Stimulated activated CD8-positive, alpha-beta memory T cell treated with anti-CD3 and anti-CD28 coated beads, Interleukin-7, amount 100 ng/mL, for 24 hours (primary cell): ENCODE results near the gene OTUD1.

Source experiments
- DNase-seq: peaks from one replicate; pipeline ENCODE4 v3.0.0-alpha.2; 2020; ENCODE audit warnings: low read depth

The OTUD1 gene

DNA sequence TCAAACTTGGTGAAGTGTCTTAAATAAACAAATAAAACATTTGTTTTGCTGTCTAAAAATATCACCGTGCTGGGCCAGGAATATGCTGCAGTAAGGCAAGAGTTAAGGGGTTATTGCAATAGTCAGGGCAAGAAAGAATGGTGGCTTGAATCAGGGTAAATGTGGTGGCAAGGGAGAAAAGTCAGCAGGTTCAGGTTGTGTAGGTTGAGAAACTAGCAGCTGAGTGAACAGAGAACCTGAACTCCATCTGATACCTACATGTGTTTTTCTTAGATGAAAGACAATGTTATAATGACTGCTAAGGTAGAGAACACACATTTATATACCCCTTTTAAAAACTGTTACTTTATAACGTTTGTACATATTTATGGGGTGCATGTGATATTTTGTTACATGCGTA lies 28.7 kb downstream of the OTUD1 start:
- DNase-seq = no peak

DNA sequence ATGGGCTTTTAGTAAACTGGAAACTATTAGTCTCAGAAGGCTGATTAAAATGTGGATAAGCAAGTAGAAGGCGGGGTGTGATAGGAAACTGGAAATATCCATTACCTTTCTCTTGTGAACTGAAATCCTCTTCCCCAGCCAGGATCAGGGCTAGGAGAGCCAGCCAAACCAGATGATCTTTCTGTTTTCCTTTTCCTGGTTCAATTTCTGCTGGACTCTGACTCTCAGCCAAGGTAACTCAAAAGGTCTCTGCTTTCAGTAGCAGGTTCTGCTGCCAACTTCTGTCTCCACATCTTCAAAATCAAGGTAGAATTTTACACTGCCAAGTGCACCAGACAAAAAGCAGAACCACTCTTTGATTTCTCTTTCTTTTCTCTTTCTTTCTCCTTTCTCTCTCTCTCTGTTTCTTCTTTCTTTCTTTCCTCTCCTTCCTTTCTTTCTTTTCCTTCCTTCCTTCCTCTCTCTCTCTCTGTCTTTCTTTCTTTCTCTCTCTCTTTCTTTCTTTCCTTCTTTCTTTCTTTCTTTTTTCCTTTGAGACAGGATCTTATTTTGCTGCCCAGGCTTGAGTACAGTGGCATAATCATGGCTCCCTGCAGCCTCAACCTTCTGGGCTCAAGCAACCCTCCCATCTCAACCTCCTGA lies 30.8 kb downstream of the OTUD1 start:
- no peak for DNase-seq

DNA sequence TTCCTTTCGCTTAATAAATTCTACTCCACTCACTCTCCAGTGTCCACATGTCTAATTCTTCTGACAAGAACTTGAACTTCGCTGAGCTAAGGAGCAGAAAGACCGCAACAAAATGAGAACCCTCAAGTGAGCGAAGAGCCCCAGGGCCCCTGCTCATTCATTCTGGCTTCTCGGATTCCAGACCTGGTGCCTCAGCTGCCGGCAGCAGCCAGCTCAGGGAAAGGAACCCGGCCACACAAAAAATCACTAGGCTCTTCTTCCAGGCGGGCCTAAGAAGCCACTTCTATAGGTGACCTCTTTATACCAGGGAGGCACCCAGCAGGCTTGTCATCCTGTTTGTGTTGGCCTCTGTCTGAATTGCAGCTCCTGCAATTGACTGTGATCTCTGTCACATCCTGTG lies 33.3 kb downstream of the OTUD1 start:
- no peak for DNase-seq

DNA sequence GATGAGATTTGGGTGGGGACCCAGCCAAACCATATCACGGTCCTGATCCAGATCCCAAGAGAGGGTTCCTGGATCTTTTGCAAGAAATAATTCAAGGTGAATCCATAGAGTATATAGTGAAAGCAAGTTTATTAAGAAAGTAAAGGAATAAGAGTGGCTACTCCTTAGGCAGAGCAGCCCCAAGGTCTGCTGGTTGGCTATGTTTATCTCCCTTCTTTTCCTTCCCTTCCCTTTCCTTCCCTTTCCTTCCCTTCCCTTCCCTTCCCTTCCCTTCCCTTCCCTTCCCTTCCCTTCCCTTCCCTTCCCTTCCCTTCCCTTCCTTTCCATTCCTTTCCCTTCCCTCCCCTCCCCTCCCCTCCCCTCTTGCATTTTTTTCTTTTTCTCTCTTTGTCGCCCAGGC lies 35.2 kb downstream of the OTUD1 start:
- no peak for DNase-seq

DNA sequence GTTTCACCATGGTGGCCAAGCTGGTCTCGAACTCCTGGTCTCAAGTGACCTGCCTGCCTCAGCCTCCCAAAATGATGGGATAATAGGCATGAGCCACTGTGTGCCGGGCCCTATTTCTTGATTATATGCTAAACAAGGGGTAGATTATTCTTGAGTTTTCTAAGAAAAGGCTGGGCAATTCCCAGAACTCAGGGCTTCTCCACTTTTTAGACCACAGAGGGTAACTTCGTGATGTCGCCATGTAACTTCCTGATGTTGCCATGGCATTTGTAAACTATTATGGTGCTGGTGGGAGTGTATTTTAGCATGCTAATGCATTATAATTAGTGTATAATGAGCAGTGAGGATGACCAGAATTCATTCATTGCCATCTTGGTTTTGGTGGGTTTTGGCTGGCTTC lies 35.8 kb downstream of the OTUD1 start:
- no peak for DNase-seq

DNA sequence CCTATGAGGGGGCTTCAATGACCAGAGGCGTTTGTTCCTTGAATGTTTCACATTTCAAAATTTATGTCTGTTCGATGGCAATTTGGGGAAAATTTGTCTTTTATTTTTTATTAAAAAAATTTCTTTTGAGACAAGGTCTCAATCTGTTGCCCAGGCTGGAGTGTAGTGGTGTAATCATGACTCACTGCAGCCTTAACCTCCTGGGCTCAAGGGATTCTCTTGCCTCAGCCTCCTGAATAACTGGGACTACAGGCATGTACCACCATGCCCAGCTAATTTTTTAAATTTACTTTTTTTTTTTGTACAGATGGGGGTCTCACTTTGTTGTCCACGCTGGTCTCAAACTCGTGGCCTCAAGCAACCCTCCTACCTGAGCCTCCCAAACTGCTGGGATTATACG lies 39.7 kb downstream of the OTUD1 start:
- DNase-seq = no peak

DNA sequence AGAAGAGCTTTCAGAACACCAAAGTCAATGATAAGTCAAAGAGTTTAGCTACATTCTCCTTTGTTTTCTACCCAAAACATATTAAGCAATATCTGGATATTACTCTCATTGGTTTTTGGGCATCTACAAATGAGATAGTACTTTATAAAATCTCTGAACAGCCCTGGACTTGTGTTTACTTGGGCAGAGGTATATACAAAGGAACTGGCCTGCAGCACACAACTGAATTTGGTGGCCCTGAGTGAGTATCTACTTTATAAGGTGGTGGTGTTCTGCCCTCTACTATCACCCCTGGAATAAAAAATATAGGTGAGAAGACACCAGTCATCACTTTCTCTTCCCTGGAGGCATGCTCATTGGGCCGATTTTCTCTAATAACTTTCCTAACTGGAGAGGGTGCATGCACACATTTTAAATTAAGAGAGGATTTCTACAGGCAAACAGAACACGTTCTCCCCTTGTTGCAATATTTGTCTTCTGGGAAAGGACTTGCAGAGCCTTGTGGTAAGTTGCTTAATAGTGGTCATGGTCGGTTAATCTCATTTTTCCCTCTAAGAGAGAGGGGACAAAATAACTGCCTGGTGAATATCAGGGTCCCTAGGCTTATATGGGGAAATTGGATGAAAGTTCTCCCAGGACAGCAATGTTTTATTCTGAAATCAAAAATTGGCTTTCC lies 41.1 kb downstream of the OTUD1 start:
- no peak for DNase-seq

DNA sequence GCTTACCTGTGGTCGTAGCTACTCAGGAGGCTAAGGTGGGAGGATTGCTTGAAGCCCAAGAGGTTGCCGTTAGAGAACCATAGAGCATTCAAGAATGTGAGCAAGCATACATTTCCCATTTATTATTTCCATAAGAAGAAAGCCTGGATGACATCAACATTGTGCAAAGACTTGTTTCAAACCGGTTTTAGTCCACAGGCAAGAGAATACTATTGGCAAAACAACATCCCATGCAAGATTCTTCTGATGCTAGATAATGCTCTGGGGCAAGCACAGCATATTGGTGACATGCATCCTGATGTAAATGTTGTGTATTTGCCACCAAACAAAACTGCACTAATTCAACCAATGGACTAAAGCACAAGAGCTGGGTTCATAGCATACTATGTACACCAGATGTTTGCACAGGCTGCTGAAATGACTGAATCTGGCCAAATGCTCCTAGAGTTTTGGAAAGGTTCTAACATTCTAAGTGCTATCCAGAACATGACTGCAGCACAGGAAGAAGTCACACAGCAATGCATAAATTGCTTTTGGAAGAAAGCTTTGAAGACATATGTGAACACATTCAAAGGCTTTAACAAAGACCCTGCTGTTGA lies 42.6 kb downstream of the OTUD1 start:
- DNase-seq = no peak

DNA sequence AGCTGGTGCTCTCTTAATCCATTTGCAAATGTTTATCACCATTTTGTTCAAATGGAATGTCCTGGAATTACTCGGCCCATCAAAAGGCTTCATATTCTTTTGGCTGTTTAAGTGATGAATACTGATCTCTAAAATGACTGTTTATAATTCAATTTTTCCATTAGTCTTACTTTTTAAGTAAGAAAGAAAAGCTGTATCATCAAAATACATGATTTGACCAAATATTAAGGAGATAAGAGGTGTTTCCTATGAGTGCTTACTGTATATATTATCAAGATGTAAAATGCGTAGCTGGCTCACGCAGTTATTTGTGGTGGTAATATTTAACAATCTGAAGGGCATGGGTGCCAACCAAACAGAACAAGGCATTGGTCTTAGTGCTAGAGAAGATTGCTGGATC lies 51.2 kb downstream of the OTUD1 start:
- no peak for DNase-seq
